ENCODE data around the gene PCDHB12.

DNA sequence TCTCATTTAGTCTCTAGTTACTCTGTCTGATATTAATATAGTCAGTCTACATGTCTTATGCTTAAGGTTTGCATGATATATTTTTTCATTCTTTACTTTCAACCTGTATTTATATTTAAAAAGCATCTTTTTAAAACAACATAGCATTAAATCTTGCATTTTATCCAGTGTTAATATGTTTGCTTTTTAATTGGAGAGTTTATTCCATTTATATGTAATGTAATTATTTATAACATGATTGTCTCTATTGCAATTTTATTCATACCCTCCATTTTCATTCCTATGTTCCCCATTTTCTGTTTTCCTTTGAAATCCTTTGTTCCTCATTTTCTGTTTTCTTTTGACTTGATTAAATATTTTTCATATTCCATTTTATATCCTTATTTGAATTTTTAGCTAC, 49.9 kb downstream of the PCDHB12 start:
- TF ChIP-seq, protein P1, sequence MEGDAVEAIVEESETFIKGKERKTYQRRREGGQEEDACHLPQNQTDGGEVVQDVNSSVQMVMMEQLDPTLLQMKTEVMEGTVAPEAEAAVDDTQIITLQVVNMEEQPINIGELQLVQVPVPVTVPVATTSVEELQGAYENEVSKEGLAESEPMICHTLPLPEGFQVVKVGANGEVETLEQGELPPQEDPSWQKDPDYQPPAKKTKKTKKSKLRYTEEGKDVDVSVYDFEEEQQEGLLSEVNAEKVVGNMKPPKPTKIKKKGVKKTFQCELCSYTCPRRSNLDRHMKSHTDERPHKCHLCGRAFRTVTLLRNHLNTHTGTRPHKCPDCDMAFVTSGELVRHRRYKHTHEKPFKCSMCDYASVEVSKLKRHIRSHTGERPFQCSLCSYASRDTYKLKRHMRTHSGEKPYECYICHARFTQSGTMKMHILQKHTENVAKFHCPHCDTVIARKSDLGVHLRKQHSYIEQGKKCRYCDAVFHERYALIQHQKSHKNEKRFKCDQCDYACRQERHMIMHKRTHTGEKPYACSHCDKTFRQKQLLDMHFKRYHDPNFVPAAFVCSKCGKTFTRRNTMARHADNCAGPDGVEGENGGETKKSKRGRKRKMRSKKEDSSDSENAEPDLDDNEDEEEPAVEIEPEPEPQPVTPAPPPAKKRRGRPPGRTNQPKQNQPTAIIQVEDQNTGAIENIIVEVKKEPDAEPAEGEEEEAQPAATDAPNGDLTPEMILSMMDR (conservative IDR thresholded peaks at IDR 0.05), result no peak
- TF ChIP-seq ZFX (IDR thresholded peaks at IDR 0.05), result no peak
